HG03108 (cell line): ENCODE data around the gene VIPR2.

Experiments used
- ATAC-seq: cut with Tn5 transposase; IDR thresholded peaks from one replicate; pipeline ENCODE4 v1.9.1; 2021; ENCODE audit warnings: moderate library complexity; ENCODE audit not compliant: unreplicated experiment

Gene VIPR2

DNA sequence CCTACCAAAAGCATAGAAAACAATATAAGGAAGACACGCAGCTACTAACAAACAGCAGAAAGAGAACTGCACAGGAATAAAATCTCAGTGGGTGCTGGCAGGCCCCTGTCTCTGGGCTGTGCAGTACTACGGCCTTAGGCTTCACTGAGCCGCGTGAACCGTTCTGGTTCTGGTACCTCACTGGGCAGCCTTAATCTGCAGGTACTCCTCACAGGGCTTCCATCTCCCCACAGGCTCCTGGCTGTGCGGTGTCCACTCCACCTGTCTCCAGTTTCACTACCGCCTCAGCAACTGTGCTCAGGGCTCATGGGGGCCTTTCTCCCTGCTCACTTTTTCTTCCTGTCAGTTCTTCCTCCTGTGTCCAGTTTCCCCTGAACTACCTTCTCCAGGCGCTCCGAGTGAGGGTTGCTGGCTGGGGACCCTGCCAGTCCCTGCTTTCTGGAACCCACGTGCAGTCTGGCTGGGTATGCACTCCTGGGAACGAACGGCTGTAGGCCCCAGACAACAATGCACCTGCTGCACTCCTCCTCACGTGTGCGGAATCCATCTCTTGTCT lies 75.7 kb downstream of the VIPR2 start:
- ATAC-seq = no peak

DNA sequence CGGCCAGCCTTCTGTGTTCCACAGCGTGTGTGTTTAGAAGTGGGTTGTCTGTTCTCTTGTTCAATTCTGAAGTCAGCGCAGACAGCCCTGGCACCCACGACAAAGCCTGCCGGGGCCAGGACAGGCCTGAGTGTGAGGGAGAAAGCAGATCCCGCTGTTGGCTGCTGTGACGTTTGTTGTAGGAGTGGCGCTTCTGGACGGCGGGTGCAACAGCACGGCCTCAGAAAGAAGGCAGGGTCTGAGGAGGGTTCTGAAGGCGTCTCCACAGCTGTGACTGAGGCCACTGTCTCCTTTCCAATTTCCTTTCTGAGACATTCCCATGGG lies 76.2 kb downstream of the VIPR2 start:
- no peak for ATAC-seq

DNA sequence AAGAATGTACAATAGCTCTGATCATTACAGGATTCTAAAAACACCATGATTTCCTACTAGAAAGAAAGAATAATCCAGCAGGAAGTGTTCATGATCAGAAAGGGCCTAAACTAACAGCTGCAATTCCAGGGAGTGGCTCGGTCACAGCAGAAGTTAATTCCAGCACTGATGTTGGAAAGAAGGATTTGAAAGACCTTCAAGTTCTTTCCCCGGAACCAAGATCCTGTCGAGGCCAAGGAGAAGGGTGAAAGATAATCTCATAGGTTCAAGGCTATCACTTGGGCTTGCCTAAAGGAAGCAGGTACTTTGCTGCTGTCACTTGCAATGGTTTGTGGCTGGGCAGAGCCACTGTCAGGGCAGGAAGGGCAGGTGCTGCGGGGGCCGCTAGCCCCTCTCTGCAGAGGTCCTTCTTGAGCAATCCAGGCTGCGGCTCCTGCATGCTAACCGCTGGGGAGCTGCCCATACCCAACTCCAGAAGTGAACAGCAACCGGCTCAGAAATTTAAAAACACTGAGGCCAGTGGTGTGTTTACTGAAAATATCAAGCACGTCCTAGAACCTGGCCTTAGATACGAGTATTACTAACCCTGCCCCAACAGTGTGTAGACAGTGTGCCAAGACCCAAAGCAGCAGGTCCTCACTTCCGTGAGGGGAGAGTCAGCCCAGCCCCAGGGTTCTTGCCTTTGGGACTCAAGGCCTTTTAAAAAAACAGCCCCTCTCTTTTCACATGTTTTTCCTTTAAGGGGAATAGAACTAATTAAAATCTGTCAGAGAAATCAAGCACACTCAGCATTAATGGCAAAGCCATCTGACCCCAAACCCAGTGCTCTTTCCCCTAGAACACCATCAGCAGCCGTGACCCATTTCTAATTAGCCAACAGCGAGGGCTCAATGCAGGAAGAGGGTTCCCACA lies 76.8 kb downstream of the VIPR2 start:
- no peak for ATAC-seq

DNA sequence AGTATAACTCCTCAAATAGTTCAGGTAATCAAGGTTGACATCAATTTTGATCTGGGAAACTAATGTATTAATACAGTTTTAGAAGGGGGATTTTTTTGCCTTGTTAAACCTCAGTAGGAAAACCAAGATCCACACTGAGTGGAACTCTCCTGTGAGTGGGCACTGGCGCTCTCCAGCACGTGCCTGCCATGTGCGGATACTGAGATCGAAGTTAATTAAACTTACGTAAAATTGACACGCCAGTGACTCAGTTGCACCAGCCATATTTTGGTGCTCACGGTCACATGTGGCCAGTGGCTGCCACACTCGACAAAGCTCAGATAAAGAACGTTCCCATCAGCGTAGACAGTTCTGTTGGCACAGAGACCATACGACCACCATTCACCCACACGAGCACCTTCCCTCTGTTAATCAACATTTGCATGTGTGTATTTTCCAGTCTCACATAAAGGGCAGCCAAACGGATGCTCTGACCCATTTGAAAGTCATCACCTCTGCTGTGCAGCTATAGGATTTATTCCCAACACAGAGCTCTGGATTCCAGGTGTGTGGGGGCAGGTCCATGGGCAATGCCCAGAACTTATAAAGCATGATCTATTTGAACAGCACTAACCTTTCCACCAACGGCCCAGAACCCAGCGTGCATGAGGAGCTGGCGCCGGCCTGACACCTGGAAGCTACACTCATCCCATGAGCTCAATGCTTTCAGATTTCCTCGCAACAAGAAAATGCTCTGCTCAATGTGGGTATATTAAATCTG lies 77.7 kb downstream of the VIPR2 start:
- ATAC-seq = no peak

DNA sequence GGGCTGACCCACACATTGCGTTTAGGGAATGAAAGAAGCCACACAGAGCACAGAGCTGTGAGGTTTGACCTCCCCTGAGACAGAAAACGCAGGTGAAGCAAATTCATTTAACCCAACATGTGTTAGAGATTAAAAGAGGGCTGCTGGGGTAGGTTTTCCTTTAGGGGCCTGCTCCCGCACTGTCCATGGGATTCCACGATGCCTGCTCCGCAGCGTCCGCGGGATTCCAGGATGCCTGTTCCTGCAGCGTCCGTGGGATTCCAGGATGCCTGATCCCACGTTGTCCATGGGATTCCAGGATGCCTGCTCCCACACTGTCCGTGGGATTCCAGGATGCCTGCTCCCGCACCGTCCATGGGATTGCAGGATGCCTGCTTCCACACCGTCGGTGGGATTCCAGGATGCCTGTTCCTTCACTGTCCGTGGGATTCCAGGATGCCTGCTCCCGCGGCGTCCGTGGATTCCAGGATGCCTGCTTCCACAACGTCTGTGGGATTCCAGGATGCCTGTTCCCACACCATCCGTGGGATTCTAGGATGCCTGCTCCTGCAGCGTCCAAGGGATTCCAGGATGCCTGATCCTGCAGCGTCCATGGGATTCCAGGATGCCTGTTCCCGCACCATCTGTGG lies 78.7 kb downstream of the VIPR2 start:
- no peak for ATAC-seq

DNA sequence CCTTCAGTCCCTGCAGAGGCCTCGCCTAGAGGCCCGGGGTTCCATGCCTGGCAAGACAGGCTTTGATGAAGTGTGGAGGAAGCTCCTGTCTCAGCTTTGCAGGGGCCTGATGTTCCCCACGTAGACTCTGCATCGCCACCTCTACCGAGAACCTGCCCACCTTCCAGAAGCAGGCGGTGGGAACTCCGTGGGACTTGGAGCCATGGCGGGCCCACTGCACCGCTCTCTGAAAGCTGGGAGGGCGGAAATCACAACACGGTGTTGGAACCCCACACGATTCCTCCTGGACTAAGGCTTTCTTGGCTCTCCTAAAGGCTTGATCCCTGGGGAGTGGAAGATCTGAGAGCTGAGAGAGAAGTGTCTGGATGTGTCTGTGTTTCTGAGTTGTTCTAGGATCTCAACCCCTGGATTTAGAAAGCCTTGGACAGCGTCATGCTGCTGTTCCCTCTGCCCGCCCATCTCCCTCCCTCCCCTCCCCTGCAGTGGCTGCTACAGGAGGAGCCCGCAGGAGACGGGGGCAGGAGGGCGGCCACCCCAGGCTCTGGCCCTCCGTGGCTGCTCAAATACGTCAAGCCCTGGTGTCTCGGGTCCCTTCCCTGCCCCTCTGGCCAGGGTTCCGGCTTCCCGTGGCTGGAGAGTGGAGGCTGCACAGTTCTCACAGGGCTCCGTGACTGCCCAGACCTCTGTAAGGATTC lies 79.7 kb downstream of the VIPR2 start:
- no peak for ATAC-seq

DNA sequence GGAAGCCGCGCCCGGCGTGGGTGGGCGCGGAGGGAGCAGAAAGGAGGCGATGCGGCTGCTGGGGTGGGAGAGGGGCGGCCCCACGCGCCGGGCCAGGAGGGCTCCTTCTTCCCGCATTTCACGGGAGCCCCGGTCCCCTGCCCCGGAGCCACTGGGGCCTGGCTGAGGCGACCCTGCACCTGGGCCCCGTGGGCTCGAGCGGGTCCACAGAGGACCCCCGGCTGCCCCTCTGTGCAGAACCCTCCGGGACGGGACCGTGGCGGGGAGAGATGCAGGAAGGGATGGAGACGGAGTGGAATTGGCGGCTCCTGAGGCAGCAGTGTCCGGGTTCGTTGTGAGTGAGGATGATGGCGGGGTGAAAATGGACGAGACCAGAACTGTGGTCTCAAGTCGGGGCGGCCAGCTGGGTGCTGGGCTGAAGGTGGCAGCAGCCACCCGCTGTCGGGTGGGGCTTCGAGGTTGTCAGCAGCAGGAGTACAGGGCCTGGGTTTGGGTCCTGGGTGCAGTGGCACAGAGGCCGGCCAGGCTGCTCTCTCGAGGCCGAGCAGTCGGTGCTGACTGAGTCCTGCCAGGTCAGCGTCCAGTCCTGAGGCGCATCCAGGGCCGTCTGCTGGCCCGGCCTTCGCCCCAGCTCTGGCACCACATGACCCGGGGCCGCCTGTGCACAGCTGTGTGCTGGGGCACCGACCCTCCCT lies 80.4 kb downstream of the VIPR2 start:
- ATAC-seq = no peak

DNA sequence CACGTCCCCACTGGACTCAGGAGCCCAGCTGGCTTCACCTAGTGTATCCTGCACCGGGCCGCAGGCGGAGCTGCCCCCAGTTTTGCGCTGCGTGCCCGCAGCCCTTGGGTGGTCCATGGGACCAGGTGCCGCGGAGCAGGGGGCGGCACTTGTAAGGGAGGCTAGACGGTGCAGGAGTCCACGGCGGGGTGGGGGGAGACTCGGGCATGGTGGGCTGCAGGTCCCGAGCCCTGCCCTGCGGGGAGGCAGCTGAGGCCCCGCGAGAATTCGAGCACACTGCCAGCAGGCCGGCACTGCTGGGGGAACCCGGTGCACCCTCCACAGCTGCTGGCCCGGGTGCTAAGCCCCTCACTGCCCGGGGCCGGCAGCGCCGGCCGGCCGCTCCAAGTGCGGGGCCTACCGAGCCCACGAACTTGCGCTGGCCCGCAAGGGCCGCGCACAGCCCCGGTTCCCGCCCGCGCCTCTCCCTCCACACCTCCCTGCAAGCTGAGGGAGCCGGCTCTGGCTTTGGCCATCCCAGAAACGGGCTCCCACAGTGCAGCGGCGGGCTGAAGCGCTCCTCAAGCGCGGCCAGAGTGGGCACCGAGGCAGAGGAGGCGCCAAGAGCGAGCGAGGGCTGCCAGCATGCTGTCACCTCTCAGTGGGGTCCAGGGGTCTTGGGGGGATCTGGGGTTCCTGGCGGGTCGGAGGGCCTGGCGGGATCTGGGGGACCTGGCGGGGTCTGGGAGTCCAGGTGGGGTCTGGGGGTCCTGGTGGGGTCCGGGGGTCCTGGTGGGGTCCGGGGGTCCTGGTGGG lies 81.4 kb downstream of the VIPR2 start:
- ATAC-seq = no peak

DNA sequence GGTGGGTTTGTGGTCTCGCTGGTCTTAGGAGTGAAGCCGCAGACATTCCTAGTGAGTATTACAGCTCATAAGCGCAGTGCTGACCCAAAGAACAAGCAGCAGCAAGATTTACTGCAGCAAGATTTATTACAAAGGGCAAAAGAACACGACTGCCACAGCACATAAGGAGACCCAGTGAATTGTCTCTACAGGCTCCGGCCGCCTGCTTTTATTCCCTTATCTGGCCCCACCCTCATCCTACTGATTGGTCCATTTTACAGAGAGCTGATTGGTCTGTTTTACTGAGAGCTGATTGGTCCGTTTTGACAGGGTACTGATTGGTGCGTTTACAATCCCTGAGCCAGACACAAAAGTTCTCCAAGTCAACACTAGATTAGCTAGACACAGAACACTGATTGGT lies 82.1 kb downstream of the VIPR2 start:
- ATAC-seq = no peak

DNA sequence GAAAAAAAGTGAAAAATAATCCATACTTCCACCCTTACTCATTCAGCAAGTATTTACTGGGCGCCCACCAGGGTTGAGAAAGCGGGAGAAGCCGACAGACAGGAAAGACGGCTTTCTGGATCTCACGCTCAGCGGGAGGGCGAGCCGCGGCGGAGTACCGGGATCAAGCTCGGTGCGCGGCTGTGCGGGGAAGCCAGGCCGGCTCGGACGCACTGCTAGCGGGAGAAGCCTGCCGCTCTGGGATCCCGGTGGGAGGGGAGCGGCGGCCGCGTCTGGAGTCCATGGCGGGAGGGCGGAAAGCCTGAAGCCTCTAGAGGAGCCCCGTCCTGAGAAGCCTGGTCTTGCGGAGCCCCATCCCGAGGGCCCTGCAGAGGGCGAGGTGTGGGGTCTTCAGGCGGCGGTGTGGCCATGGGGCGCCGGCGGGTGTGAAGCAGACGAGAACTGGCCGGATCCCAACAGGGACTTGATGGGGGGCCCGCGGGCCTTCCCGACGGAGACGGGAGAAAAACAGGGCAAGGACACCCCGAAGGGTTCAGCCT lies 82.9 kb downstream of the VIPR2 start:
- ATAC-seq = no peak

DNA sequence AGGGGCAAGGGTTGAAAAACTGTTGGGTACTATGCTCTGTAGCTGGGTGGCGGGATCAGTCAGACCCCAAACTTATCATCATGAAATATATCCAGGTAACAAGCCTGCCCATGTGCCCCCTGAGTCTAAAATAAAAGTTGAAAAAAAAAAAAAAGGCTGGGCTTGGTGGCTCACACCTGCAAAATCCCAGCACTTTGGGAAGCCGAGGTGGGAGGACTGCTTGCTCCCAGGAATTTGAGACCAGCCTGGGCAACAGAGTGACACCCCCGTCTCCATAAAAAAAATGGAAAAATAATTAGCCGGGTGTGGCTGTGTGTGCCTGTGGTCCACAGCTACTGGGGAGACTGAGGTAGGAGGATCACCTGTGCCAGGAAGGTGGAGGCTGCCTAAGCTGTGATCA lies 83.5 kb downstream of the VIPR2 start:
- ATAC-seq = no peak

DNA sequence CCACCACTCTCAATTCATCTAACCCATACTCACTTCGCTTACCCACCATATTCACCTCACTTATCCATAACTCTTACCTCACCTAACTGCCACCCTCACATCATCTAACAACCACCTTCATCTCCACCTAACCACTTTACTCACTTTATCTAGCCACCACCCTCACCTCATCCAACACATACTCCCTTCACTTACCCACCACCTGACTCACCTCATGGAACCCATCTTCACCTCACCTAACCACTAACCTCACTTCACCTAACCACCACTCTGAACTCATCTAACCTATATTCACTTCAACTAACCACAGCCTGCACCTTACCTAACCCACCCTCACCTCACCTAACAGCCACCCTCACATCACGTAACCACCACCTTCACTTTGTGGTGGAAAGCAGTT lies 84.2 kb downstream of the VIPR2 start:
- no peak for ATAC-seq

DNA sequence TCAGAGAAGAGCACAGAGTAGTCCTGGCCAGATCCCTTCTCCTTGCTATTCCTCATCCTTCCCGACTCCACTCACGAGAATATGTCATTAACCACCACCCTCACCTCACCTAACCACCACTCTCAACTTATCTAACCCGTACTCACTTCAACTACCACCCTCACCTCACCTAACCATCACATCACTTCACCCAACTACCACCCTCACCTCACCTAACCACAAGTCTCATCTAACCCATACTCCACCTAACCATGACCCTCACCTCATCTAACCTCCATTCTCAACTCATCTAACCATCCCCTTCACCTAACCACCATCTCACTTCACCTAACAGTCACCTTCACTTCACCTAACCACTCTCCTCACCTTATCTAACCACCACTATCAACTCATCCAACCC lies 85.0 kb downstream of the VIPR2 start:
- no peak for ATAC-seq

DNA sequence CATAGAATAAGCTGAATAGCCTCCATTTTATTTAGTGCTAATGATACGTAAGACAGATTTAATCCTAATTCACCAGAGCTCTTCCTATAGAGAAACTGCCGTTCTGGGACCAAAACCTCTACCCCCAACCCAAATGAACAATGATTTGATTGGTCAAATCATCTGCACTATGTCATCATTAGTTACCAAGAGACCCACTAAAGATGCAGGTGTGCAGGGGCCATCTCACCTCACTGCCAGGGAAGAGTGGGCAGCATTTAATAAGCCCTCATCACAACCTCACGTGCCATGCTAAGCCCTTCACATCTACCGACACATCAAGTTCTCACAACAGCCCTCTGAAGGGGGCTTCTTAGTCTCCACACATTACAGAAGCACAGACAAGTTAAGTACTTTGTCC lies 87.0 kb downstream of the VIPR2 start:
- no peak for ATAC-seq

DNA sequence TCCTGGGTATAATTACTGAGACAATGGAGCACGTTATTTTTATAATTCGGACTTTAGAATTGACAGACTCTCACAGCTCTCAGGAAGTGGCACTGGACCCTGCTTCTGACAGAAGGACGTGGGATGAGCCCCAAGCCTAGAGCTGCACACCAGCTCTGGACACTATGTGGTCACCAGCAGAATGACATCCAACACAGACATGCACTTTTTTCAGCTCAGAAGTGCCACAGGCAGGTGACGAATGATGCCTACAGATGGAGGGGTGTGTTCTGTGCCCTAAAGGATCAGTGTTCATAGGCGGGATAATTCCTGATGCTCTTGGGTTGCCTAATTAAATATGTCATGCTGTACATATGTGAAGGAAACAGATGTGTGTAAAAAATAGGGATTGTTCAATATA lies 87.9 kb downstream of the VIPR2 start:
- no peak for ATAC-seq

DNA sequence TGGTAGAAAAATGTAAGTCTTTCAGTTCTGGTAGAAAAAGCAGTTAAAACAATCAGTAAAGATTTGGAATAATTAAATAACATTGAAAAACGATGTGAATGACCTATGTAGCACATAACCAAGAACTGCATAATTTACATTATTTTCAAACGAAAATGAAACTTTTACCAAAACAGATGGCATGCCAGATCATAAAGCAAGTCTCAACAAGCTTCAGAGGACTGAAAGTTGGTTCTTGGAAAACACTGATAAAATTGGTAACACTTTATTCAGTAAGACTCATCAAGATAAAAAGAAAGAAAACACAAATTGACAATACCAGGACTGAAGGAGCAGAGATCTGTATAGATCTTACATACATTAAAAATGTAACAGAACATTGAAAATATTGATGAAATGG lies 92.8 kb downstream of the VIPR2 start:
- no peak for ATAC-seq

DNA sequence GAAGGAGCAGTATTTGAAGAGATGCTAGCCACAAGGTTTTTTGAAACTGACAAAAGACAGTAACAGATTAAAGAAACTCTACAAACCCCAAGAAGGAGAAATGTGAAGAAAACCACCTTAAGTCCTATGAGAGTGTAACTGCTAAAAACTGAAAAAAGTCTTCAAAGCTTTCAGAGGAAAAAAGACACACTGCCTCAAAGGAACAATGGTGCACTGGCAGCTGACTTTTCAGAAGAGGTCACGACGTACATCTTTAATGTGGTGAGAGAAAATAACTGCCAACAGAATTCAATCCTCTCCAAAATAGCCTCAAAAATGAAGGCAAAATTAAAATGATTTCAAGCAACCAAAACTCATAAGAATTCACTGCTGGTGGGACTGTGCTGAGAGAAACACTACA lies 94.0 kb downstream of the VIPR2 start:
- ATAC-seq = no peak

DNA sequence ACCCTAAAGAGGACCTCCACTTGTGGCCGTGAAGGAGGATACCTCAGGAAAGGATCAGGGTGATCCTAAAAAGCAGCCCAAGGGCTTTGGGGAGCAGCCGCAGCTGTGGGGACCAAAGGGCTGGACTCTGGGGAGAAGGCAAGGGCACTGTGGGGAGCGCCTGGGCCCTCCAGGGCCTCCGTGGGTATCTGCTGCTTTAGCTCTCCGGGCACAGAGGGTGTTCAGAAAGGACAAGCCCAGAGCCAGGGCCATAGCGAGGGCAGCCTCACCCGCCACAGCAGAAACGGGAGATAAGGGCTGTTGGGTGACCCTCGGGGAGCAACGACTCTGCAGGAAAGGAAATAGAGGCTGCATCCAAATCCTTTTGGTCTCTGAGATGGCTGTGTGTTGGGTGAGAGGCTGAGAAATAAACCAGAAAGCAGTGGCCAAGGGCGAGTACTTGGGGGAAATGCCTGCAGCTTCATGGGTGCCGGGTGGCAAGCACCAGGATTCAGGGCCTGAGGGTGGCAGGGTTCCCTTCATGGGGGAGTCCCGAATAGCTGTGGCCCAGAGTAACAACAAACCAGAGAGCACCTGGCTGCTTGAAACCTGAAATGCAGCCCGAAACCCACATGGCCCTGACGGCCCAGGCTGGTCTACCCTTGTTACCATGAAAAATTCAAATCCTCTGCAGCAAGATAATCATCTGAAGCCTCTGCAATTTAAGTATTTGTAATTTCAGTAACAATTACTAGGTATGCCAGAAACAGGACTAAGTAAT lies 95.2 kb downstream of the VIPR2 start:
- no peak for ATAC-seq

DNA sequence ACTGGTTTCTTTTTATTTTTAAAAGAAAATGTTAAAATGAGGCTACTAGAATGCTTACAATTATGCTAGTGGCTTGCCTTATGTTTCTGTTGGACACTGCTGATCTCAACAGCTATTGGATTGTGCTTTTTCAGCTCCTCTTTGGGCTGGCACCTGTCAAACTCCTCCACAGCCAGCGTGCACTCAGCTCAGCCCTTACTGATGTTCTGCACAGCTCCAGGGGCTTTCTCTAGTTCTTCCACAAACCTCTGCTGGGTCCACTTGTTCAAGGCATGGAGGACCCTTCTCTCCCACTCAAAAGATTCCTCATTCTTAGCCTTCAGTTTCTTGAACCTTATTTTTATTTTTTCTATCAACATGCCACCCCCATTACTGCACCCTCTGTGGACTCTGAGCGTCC lies 96.0 kb downstream of the VIPR2 start:
- ATAC-seq = no peak
